ENCODE measurements around the gene FOXA3. TPM values are rescaled to one million over a fixed set of nuclear protein-coding genes. Genes with fewer than 3 reads are reported as not detected.

The FOXA3 gene
- total RNA-seq, 2 experiments from 2014 or later: not detected

DNA sequence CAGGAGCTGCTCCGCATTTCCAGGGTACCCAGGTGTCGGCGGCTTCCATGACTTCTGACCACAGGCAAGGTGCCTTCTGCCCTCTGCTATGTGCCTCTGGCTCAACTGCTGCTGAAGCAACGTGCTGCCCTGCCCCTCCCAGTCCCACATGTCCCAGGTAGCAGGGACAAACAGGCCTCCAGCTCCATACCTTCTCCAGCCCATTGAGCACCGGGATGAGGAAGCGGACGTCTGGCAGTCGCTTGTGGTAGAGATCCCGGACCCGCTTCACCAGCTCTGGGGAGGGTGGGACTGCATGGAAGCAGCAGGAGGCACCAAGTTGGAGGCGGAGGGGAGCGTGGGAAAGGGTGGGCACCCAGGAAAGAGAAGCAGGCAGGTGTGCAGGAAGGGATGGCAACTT lies 40.9 kb upstream of the FOXA3 start:
- no peak for DNase-seq
- POLR2A ChIA-PET: no interaction called here
- Mint-ChIP-seq H3K27ac (no peak overlapping the region), H3K4me3 (no peak overlapping the region), H3K9me3 (no peaks in the 10 kb centered on the region), H3K27me3 (no peaks in the 10 kb centered on the region), H3K36me3 (peaks cover 8% of the 10 kb centered on the region), H3K4me1 (peaks cover 7% of the 10 kb centered on the region)
- no peak for ATAC-seq (ENCODE audit: low read depth)

DNA sequence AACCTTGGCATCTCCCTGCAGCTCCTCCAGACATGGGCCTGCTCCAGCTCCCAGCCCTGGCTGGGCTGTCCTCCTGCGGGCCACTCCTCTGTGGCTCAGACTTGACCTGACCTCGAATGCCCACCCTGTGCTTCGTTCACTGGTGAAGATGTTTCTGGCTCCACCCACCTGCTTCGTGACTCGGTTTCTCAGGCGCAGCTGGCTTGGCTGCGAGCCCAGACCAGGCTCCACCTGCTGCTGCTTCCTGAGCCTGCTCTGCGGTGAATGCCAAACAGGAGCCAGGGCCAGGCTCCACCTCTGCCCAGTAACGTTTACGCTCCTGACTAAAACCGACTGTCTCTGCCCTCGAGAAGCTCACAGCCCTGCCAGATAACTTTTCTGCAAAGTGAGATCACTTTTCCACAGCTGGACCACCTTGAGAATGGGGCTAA lies 40.1 kb upstream of the FOXA3 start:
- no peaks in the 10 kb centered on the region for H3K27me3 Mint-ChIP-seq
- peaks cover 8% of the 10 kb centered on the region for H3K36me3 Mint-ChIP-seq
- POLR2A ChIA-PET: no interaction called here
- peaks cover 7% of the 10 kb centered on the region for H3K4me1 Mint-ChIP-seq
- no peaks in the 10 kb centered on the region for H3K9me3 Mint-ChIP-seq
- no peak overlapping the region for H3K4me3 Mint-ChIP-seq
- DNase-seq: no peak
- no peak for ATAC-seq (ENCODE audit: low read depth)
- no peak overlapping the region for H3K27ac Mint-ChIP-seq

DNA sequence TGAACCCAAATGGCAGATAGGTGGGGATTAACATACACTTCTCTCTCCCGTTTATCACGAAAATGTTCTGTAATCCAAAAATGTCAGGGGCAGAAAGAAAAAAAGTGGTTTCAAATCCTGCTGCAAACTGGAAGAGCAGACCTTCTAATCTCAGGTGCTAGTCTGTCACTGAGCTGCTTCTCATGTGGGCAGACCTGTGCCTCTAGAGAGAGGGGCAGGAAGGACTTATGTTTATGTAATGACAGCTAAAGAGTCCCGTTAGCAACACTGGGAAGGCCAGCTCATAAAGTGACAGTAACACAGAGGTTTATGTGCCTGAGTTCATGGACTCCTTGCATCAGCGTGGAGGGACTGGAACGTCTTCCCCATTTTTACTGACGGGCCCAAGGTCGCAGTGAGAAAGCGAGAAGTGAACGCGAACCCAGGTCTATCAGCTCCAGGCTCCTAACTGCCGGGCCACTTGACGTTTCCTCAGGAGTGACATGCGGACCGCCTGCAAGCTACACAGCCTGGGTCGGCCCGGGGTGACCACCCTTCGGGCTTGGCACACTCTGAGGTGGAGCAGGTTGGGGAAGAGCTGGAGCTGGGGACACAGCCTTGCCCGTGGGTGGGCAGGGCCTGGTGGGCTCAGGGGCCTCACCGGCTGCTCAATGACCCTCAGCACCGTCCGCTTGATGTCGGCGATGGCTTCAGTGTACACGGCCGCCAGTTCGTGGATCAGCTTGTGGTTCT lies 39.4 kb upstream of the FOXA3 start:
- POLR2A ChIA-PET: no interaction called here
- H3K4me3 Mint-ChIP-seq: no peak overlapping the region
- no peaks in the 10 kb centered on the region for H3K9me3 Mint-ChIP-seq
- peaks cover 11% of the 10 kb centered on the region for H3K36me3 Mint-ChIP-seq
- H3K4me1 Mint-ChIP-seq: peaks cover 10% of the 10 kb centered on the region
- no peaks in the 10 kb centered on the region for H3K27me3 Mint-ChIP-seq
- DNase-seq (no peak), ATAC-seq (ENCODE audit: low read depth) (no peak)
- no peak overlapping the region for H3K27ac Mint-ChIP-seq

DNA sequence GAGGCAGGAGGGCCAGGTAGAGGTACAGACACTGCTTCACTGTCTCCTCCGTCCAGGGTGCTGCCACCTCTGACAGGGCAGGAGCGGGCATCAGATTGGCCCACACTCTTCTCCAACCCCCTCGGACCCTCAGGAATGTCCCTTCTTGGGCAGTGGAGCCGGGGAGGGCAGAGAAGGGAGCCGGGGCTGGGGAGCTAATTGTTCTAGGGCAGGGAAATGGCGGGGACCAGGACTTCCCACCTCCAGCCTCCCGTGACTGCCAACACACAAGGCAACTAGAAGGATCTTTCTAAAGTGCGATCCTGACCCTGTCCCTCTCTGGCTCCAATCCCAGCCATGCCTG lies 38.9 kb upstream of the FOXA3 start:
- POLR2A ChIA-PET: no interaction called here
- H3K4me1 Mint-ChIP-seq: peaks cover 12% of the 10 kb centered on the region
- no peak for ATAC-seq (ENCODE audit: low read depth)
- DNase-seq: no peak
- no peaks in the 10 kb centered on the region for H3K27me3 Mint-ChIP-seq
- H3K9me3 Mint-ChIP-seq: no peaks in the 10 kb centered on the region
- H3K27ac Mint-ChIP-seq: no peak overlapping the region
- H3K36me3 Mint-ChIP-seq: peaks cover 14% of the 10 kb centered on the region
- no peak overlapping the region for H3K4me3 Mint-ChIP-seq

DNA sequence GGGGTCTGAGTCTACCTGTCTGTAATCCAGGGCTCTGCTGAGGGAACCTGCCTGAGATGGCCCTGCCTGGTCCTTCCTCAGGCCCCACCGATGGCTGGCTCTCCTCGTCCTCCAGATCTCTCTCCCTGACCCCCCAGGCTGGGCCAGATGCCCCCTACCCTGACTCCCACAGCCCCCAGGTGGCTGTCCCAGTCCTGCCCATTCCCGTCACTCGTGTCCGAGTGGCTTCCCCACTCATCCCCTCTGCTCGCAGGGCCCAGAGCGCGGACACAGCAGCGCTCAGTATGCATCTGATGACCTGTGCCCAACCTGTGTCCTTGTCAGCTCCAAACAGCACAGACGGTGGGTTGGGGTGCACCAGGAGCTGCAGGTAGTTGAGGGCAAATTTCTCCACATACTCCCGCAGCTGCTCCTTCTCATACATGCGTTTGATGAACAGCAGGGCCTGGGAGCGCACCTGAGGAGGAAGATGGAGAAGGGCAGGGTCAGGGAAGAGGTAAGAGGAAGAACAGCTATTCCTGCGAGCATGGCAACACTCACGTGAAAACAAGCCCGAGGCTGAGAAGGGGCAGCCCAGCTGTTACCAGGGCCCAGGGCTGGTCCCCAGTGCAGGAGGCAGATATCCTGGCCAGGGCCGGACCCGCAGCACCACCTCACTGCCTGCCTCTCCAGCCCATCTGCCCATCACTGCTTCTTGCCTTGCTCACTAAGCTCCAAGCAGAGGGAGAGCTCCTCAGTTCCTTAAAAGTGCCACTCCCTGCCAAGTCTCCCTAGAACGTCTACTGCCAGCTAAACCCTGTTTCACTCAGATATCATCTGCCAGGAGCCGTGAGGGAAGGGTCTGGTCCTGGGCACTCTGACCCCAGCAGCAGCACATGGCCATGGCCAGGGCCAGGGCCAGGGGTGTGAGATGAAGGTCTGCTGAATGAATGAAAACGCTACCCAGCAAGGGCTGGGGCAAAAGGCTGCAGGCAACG lies 37.9 kb upstream of the FOXA3 start:
- Mint-ChIP-seq H3K9me3 (no peaks in the 10 kb centered on the region), H3K36me3 (peaks cover 14% of the 10 kb centered on the region), H3K4me3 (no peak overlapping the region), H3K27me3 (no peaks in the 10 kb centered on the region), H3K27ac (no peak overlapping the region), H3K4me1 (peaks cover 15% of the 10 kb centered on the region)
- no peak for DNase-seq
- POLR2A ChIA-PET: no interaction called here
- no peak for ATAC-seq (ENCODE audit: low read depth)

GRCh38 chr19:45826934-45827333 lies 37.2 kb upstream of the FOXA3 start:
- no peaks in the 10 kb centered on the region for H3K9me3 Mint-ChIP-seq
- no peaks in the 10 kb centered on the region for H3K27me3 Mint-ChIP-seq
- H3K27ac Mint-ChIP-seq: peak overlapping the region; percentile 45
- H3K4me1 Mint-ChIP-seq: peaks cover 17% of the 10 kb centered on the region
- ATAC-seq (ENCODE audit: low read depth) (no peak), DNase-seq (no peak)
- POLR2A ChIA-PET: no interaction called here
- peaks cover 15% of the 10 kb centered on the region for H3K36me3 Mint-ChIP-seq
- no peak overlapping the region for H3K4me3 Mint-ChIP-seq

- Mint-ChIP-seq H3K27ac (peak overlapping the region; percentile 45), H3K36me3 (peaks cover 18% of the 10 kb centered on the region), H3K4me3 (no peak overlapping the region), H3K27me3 (no peaks in the 10 kb centered on the region), H3K9me3 (no peaks in the 10 kb centered on the region), H3K4me1 (peaks cover 17% of the 10 kb centered on the region)
- POLR2A ChIA-PET: no interaction called here
- no peak for DNase-seq
- ATAC-seq (ENCODE audit: low read depth): no peak
Measured at GRCh38 chr19:45827459-45828093, 36.5 kb upstream of the FOXA3 start.

DNA sequence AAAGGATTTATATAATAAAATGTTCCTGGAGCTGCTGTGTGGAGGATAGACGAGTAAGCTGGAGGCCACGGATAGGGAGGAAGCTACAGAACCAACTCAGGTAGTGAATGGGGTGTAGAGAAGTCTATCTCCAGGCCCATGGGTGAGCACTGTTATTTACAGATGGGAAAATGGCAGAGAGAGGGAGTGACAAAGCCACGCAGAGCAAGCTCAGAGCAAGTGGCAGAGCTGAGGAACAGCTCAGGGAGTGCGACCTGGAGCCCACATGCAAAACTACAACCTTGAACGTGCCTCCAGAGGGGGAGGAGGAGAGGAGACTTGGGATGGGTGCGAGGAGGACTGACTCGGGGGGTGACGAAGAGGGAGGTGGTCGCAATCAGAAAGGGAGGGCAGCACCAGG lies 35.6 kb upstream of the FOXA3 start:
- DNase-seq (no peak), ATAC-seq (ENCODE audit: low read depth) (no peak)
- Mint-ChIP-seq H3K4me3 (no peak overlapping the region), H3K9me3 (no peaks in the 10 kb centered on the region), H3K27ac (peak overlapping the region; percentile 36), H3K4me1 (peaks cover 17% of the 10 kb centered on the region), H3K27me3 (no peaks in the 10 kb centered on the region), H3K36me3 (peaks cover 18% of the 10 kb centered on the region)
- POLR2A ChIA-PET: no interaction called here

DNA sequence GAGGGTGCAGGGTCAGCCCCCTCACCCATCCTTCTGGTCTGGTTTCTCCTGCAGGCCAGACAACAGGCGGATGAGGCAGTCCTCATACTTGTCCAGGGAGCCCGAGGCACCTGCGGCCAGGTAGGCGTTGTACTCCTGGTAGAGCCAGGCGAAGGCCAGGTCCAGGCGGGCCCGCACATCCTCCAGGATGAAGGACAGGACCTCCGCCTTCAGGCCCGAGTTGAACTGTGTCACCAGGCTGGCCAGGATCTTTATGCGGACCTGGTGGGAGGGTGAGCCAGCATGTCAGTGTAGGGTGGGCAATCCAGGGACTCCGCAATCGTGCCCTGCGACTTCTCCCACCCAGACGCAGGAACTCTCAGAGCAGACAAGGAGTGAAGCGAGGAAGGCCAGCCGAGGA lies 35.2 kb upstream of the FOXA3 start:
- H3K27ac Mint-ChIP-seq: no peak overlapping the region
- DNase-seq (no peak), ATAC-seq (ENCODE audit: low read depth) (no peak)
- H3K4me1 Mint-ChIP-seq: peaks cover 17% of the 10 kb centered on the region
- POLR2A ChIA-PET: no interaction called here
- H3K9me3 Mint-ChIP-seq: no peaks in the 10 kb centered on the region
- H3K27me3 Mint-ChIP-seq: no peaks in the 10 kb centered on the region
- peaks cover 18% of the 10 kb centered on the region for H3K36me3 Mint-ChIP-seq
- H3K4me3 Mint-ChIP-seq: no peak overlapping the region

GRCh38 chr19:45834970-45835369 lies 29.2 kb upstream of the FOXA3 start:
- Mint-ChIP-seq H3K4me1 (peaks cover 6% of the 10 kb centered on the region), H3K36me3 (peaks cover 45% of the 10 kb centered on the region), H3K27me3 (no peaks in the 10 kb centered on the region), H3K9me3 (peaks cover 1% of the 10 kb centered on the region), H3K27ac (no peak overlapping the region), H3K4me3 (no peak overlapping the region)
- ATAC-seq (ENCODE audit: low read depth) (no peak), DNase-seq (no peak)
- POLR2A ChIA-PET: no interaction called here

- no peak overlapping the region for H3K27ac Mint-ChIP-seq
- POLR2A ChIA-PET: interaction anchor here (0.8 kb wide), 1 partner anchor 13 kb away, joined by 3 read pairs; no protein-coding TSS in a partner anchor
- no peaks in the 10 kb centered on the region for H3K27me3 Mint-ChIP-seq
- H3K4me1 Mint-ChIP-seq: peaks cover 4% of the 10 kb centered on the region
- H3K9me3 Mint-ChIP-seq: peaks cover 1% of the 10 kb centered on the region
- peaks cover 59% of the 10 kb centered on the region for H3K36me3 Mint-ChIP-seq
- ATAC-seq (ENCODE audit: low read depth) (no peak), DNase-seq (no peak)
- no peak overlapping the region for H3K4me3 Mint-ChIP-seq
Measured at GRCh38 chr19:45842198-45842597, 21.9 kb upstream of the FOXA3 start.

- Mint-ChIP-seq H3K4me1 (peaks cover 6% of the 10 kb centered on the region), H3K36me3 (peaks cover 34% of the 10 kb centered on the region), H3K27me3 (no peaks in the 10 kb centered on the region), H3K4me3 (no peak overlapping the region), H3K27ac (no peak overlapping the region), H3K9me3 (no peaks in the 10 kb centered on the region)
- POLR2A ChIA-PET: no interaction called here
- no peak for DNase-seq
- no peak for ATAC-seq (ENCODE audit: low read depth)
Measured at GRCh38 chr19:45847663-45848062, 16.5 kb upstream of the FOXA3 start.

DNA sequence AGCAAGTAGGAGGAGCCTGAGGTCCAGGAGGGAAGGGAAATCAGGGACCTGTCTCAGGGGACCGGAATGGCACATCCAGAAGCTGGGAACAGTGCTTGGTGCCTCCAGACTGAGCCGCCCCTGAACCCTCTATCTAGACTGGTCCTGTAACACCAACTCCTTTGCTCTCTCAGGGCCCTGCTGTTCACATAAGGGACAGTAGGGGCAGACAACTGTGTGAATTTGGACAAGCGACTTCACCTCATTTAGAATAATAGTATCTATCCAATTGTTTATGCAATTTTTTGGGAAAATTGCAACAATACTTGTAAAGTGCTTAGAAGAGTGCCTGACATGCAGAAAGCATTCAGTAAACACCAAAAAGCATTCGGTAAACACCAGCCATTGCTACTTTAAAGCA lies 15.2 kb upstream of the FOXA3 start:
- Mint-ChIP-seq H3K4me1 (peaks cover 6% of the 10 kb centered on the region), H3K27ac (no peak overlapping the region), H3K36me3 (peaks cover 34% of the 10 kb centered on the region), H3K9me3 (no peaks in the 10 kb centered on the region), H3K27me3 (no peaks in the 10 kb centered on the region), H3K4me3 (no peak overlapping the region)
- DNase-seq (no peak), ATAC-seq (ENCODE audit: low read depth) (no peak)
- POLR2A ChIA-PET: no interaction called here

All from activated naive CD8-positive, alpha-beta T cell treated with anti-CD3 and anti-CD28 coated beads, Interleukin-2, amount 10 ng/mL, durations not matched to agents 7 days and 5 days (primary cell).